Caco-2 (cell line): ENCODE data around the gene UTF1. TPM values are rescaled to one million over a fixed set of nuclear protein-coding genes. Genes with fewer than 3 reads are reported as not detected.

Experiments
- BruUV-seq: library from RNA; stranded (reverse); fragments of 400-500 nt; replicated peaks from 2 replicates; lab custom pipeline; 2021; lab: Mats Ljungman, UMichigan
- CTCF ChIA-PET: fragments of 300-600 bp; sonication (Branson Sonifier 250); formaldehyde crosslinking; loops from one replicate; lab custom pipeline; 2022; ENCODE audit warnings: antibody characterized with exemption; lab: Charles Lee
- POLR2A ChIA-PET: fragments of 300-600 bp; sonication (Branson Sonifier 250); formaldehyde crosslinking; loops from one replicate; lab custom pipeline; 2022; ENCODE audit warnings: antibody characterized with exemption; lab: Charles Lee
- DNase-seq, 2 experiments: peaks; one replicate each; pipeline versions ENCODE4 v3.0.0 to v3.0.0-alpha.2; 2020 to 2022
- H3K27me3 ChIP-seq: replicated peaks from 2 replicates; pipeline ENCODE4 v1.6.0; 2011; ENCODE audit warnings: low read length; ENCODE audit not compliant: control insufficient read depth, insufficient read depth
- H3K36me3 ChIP-seq: 2 replicates; pipeline ENCODE4 v1.5.1; 2011; ENCODE audit warnings: low read length; ENCODE audit not compliant: control insufficient read depth, insufficient read depth
- H3K4me1 ChIP-seq: fragments of 250-450 bp; sonication (Bioruptor Pico); 2 replicates; pipeline ENCODE4 v1.5.1; 2020; ENCODE audit warnings: mild to moderate bottlenecking
- H3K4me3 ChIP-seq: 2 replicates; pipeline ENCODE4 v1.5.1; 2011; ENCODE audit warnings: low read depth, mild to moderate bottlenecking, control low read depth, low read length
- H3K9me3 ChIP-seq: fragments of 250-450 bp; sonication (Bioruptor Pico); 2 replicates; pipeline ENCODE4 v1.5.1; 2020; ENCODE audit warnings: mild to moderate bottlenecking, moderate library complexity
- H3K27ac Mint-ChIP-seq: one replicate; pipeline ENCODE4 v1.8.0; 2022; ENCODE audit warnings: mixed read lengths; ENCODE audit not compliant: unreplicated experiment
- H3K27me3 Mint-ChIP-seq: one replicate; pipeline ENCODE4 v1.8.0; 2022; ENCODE audit warnings: mixed read lengths; ENCODE audit not compliant: insufficient read depth, unreplicated experiment
- H3K36me3 Mint-ChIP-seq: one replicate; pipeline ENCODE4 v1.8.0; 2022; ENCODE audit warnings: mild to moderate bottlenecking, mixed read lengths; ENCODE audit not compliant: insufficient read depth, unreplicated experiment
- H3K4me1 Mint-ChIP-seq: one replicate; pipeline ENCODE4 v1.8.0; 2022; ENCODE audit warnings: low read depth, mixed read lengths; ENCODE audit not compliant: unreplicated experiment
- H3K4me3 Mint-ChIP-seq: one replicate; pipeline ENCODE4 v1.8.0; 2022; ENCODE audit warnings: mild to moderate bottlenecking, moderate library complexity, mixed read lengths; ENCODE audit not compliant: unreplicated experiment
- H3K9me3 Mint-ChIP-seq: one replicate; pipeline ENCODE4 v1.8.0; 2022; ENCODE audit warnings: mixed read lengths; ENCODE audit not compliant: unreplicated experiment
- intact Hi-C: fragments of 100-400 bp; cut with micrococcal nuclease; formaldehyde crosslinking; loops from one replicate; pipeline ENCODE4 v1.10.0; 2022; ENCODE audit not compliant: unreplicated experiment
- total RNA-seq: library from RNA; stranded (reverse); gene quantifications from 2 replicates; pipeline ENCODE4 v1.2.3, GENCODE V29; 2022
- TF ChIP-seq, protein P1 (sequence below), 2 experiments: fragments of 200-600 bp in 1 of 2; IDR thresholded peaks; 1 replicate in 1 of 2; 2 replicates in 1 of 2; pipeline versions ENCODE4 v1.5.1 to v1.8.0; 2011 to 2022; ENCODE audit warnings: antibody characterized with exemption in 1 of 2, control low read depth in 1 of 2, inconsistent platforms in 1 of 2, low read depth in 1 of 2, low read length in 1 of 2, mild to moderate bottlenecking in 1 of 2, moderate library complexity in 1 of 2; ENCODE audit not compliant: insufficient read depth in 1 of 2, severe bottlenecking in 1 of 2, unreplicated experiment in 1 of 2

Gene UTF1
- total RNA-seq, 1 experiment from 2014 or later: not detected

DNA sequence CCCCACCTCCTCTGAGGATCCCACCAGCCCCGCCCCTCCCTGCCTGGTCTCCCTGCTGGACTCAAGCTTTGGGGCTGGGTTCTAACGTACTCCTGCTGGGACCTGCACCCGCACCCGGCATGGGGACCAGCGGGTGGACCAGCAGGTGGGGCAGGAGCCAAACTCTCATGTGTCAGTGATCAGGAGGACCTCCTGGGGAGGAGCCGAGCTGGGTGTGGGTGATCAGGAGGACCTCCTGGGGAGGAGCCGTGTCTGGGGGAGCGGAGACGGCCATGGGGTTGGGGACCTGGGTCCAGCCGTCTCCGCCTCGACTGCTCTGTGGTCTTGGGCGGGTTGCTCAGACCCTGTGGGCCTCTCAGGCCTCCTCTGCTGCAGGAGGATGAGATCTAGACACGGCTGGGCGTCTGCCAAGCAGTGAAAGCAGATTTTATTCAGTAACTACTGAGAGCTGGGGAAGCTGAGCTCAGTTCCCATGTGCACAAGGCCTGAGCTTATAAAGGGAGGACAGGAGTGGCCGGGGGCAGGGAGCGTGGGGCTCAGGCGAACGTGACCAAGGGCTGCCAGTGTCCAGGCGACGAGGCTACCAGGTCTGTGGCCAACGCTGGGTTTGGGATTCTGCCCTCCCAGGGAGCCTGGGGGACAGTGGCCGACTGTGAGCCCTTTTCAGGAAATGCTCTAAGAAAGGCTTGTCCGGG is 33.6 kb upstream of the UTF1 start:
- ChIA-PET CTCF (no interaction called here), POLR2A (no interaction called here)
- intact Hi-C loops: no loop called here
- Histone ChIP-seq H3K36me3 (no peaks in the 10 kb centered on the region), H3K4me3 (no peak overlapping the region), H3K4me1 (no peaks in the 10 kb centered on the region), H3K9me3 (peaks cover 8% of the 10 kb centered on the region; the same call in 1 of the 2 replicates), H3K27me3 (no peaks in the 10 kb centered on the region)
- BruUV-seq: no TSS peak
- DNase-seq: no peak
- peaks cover 28% of the 10 kb centered on the region for H3K27me3 Mint-ChIP-seq
- peaks cover 27% of the 10 kb centered on the region for H3K9me3 Mint-ChIP-seq
- H3K4me1 Mint-ChIP-seq: no peaks in the 10 kb centered on the region
- TF ChIP-seq, protein P1, sequence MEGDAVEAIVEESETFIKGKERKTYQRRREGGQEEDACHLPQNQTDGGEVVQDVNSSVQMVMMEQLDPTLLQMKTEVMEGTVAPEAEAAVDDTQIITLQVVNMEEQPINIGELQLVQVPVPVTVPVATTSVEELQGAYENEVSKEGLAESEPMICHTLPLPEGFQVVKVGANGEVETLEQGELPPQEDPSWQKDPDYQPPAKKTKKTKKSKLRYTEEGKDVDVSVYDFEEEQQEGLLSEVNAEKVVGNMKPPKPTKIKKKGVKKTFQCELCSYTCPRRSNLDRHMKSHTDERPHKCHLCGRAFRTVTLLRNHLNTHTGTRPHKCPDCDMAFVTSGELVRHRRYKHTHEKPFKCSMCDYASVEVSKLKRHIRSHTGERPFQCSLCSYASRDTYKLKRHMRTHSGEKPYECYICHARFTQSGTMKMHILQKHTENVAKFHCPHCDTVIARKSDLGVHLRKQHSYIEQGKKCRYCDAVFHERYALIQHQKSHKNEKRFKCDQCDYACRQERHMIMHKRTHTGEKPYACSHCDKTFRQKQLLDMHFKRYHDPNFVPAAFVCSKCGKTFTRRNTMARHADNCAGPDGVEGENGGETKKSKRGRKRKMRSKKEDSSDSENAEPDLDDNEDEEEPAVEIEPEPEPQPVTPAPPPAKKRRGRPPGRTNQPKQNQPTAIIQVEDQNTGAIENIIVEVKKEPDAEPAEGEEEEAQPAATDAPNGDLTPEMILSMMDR (IDR thresholded peaks at IDR 0.05; ENCODE audit: insufficient read depth in 1 of 2, low read depth in 1 of 2, low read length in 1 of 2, severe bottlenecking in 1 of 2, unreplicated experiment in 1 of 2): no peak
- peak overlapping the region; percentile 44 for H3K27ac Mint-ChIP-seq
- H3K36me3 Mint-ChIP-seq: no peaks in the 10 kb centered on the region
- no peak overlapping the region for H3K4me3 Mint-ChIP-seq

DNA sequence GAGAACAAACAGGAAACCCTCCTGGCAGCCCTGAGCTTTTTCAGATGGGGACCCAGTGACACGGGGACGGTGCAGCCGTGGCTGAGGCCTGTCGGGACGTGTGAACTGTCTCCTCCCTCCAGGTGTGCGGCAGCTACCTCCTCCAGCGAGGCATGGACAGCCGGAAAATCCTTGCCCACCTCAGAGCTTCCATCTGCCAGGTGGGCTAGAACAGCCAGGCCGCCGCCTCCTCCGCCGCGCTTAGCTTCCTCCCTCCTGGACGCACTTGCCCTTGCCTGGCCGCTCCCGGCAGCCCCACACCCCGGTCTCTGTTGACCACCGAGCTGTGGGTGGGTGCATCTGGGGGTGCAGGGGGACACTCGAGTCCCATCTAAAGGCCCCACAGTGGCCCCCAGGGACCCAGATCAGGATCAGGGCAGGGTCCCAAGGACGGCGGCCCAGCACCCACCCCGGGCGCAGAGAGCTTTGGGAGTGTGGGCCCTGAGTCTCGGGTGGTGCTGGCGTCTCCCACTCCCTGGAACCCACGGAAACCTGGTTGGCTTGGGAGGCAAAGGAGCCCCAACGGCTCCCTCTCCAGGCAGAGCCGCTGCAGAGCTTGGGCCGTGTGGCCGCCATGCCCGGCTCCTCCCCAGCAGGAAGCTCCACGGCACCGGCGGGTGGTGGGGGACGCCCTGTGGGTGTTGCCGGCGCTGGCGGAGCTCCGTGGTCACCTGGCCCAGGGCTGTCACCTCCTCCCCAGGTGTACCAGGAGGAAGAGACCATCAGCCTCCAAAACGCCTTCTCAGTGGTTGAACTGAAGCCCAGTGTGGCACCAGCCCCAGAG is 32.9 kb upstream of the UTF1 start:
- Mint-ChIP-seq H3K4me3 (no peak overlapping the region), H3K36me3 (no peaks in the 10 kb centered on the region), H3K9me3 (peaks cover 21% of the 10 kb centered on the region), H3K4me1 (no peaks in the 10 kb centered on the region), H3K27me3 (peaks cover 24% of the 10 kb centered on the region), H3K27ac (no peak overlapping the region)
- BruUV-seq: no TSS peak
- H3K9me3 ChIP-seq: peaks cover 7% of the 10 kb centered on the region; the same call in 1 of the 2 replicates
- TF ChIP-seq, protein P1 (IDR thresholded peaks at IDR 0.05; ENCODE audit: insufficient read depth in 1 of 2, low read depth in 1 of 2, low read length in 1 of 2, severe bottlenecking in 1 of 2, unreplicated experiment in 1 of 2): no peak
- H3K4me3 ChIP-seq: no peak overlapping the region
- no peaks in the 10 kb centered on the region for H3K36me3 ChIP-seq
- DNase-seq: no peak
- no peaks in the 10 kb centered on the region for H3K27me3 ChIP-seq
- ChIA-PET POLR2A (no interaction called here), CTCF (no interaction called here)
- intact Hi-C loops: no loop called here
- H3K4me1 ChIP-seq: no peaks in the 10 kb centered on the region

DNA sequence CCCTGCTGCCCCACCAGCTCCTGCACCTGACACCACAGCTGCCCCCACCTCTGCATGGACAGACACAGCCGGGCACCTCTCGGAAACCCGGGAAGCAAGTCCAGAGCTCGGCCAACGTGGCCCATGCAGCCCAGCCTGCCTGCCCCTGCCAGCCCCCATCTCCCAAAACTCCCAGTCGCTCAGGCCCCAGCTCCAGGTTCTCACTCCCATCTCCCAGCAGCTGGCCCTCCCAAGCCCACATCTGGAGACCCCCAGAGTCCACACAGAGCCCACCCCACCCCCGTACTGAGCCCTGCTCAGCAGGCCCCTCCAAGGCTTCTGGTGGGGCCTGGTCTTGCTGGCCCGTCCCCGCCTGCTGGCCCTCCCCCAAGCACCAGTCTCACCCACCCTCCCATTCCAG is 32.2 kb upstream of the UTF1 start:
- Mint-ChIP-seq H3K27me3 (peaks cover 19% of the 10 kb centered on the region), H3K36me3 (no peaks in the 10 kb centered on the region), H3K4me3 (no peak overlapping the region), H3K27ac (no peak overlapping the region), H3K4me1 (no peaks in the 10 kb centered on the region), H3K9me3 (peaks cover 16% of the 10 kb centered on the region)
- POLR2A ChIA-PET: no interaction called here
- Histone ChIP-seq H3K36me3 (no peaks in the 10 kb centered on the region), H3K27me3 (no peaks in the 10 kb centered on the region), H3K9me3 (peaks cover 5% of the 10 kb centered on the region; the same call in 1 of the 2 replicates), H3K4me3 (no peak overlapping the region), H3K4me1 (no peaks in the 10 kb centered on the region)
- DNase-seq: no peak
- intact Hi-C loops: no loop called here
- BruUV-seq: no TSS peak
- TF ChIP-seq, protein P1 (IDR thresholded peaks at IDR 0.05; ENCODE audit: insufficient read depth in 1 of 2, low read depth in 1 of 2, low read length in 1 of 2, severe bottlenecking in 1 of 2, unreplicated experiment in 1 of 2): no peak
- CTCF ChIA-PET: no interaction called here
